ENCODE measurements around the gene OR10V1. TPM values are rescaled to one million over a fixed set of nuclear protein-coding genes. Genes with fewer than 3 reads are reported as not detected.

OR10V1 gene
- total RNA-seq, 1 donor from 2014 or later = not detected

- H3K4me3 Mint-ChIP-seq (ENCODE audit: unreplicated experiment) = no peak overlapping the region
- H3K36me3 Mint-ChIP-seq (ENCODE audit: unreplicated experiment) = no peaks in the 10 kb centered on the region
- peaks cover 5% of the 10 kb centered on the region for H3K4me1 Mint-ChIP-seq (ENCODE audit: low read depth, unreplicated experiment)
- H3K27ac Mint-ChIP-seq (ENCODE audit: unreplicated experiment) = no peak overlapping the region
- H3K27me3 Mint-ChIP-seq (ENCODE audit: unreplicated experiment) = peaks cover 6% of the 10 kb centered on the region
- no peak for TF ChIP-seq CTCF (IDR thresholded peaks at IDR 0.05; ENCODE audit: partially characterized antibody, unreplicated experiment)
- DNase-seq = no peak
- peaks cover 4% of the 10 kb centered on the region for H3K9me3 Mint-ChIP-seq (ENCODE audit: unreplicated experiment)
Observed at GRCh38 chr11:59666969-59667368, 46.7 kb downstream of the OR10V1 start.

Other genes with a start within 250 kb of the OR10V1 start
- gene OR4D10, start 240.5 kb downstream of the OR10V1 start, total RNA-seq (ENCODE audit: unreplicated experiment) = not detected
- gene OR4D11, start 210.3 kb downstream of the OR10V1 start, total RNA-seq (ENCODE audit: unreplicated experiment) = not detected
- not detected for gene OR4D9, start 202.3 kb downstream of the OR10V1 start, total RNA-seq (ENCODE audit: unreplicated experiment)
- 36.0 TPM for gene OSBP, start 98.1 kb downstream of the OR10V1 start, total RNA-seq (ENCODE audit: unreplicated experiment)
- gene PATL1, start 44.8 kb downstream of the OR10V1 start, total RNA-seq (ENCODE audit: unreplicated experiment) = 17.3 TPM
- 42.1 TPM for gene STX3, start 41.5 kb upstream of the OR10V1 start, total RNA-seq (ENCODE audit: unreplicated experiment)
- 36.4 TPM for gene MRPL16, start 96.9 kb upstream of the OR10V1 start, total RNA-seq (ENCODE audit: unreplicated experiment)
- gene CBLIF, start 131.7 kb upstream of the OR10V1 start, total RNA-seq (ENCODE audit: unreplicated experiment) = not detected
- gene TCN1, start 152.6 kb upstream of the OR10V1 start, total RNA-seq (ENCODE audit: unreplicated experiment) = not detected
- gene OOSP3, start 164.9 kb upstream of the OR10V1 start, total RNA-seq (ENCODE audit: unreplicated experiment) = not detected
- 0.54 TPM for gene OOSP1, start 224.6 kb upstream of the OR10V1 start, total RNA-seq (ENCODE audit: unreplicated experiment)